GM19452 (cell line): ENCODE measurements around the gene COMP.

Experiments
- ATAC-seq: cut with Tn5 transposase; IDR thresholded peaks from one replicate; pipeline ENCODE4 v1.9.1; 2021; ENCODE audit not compliant: unreplicated experiment

COMP gene

DNA sequence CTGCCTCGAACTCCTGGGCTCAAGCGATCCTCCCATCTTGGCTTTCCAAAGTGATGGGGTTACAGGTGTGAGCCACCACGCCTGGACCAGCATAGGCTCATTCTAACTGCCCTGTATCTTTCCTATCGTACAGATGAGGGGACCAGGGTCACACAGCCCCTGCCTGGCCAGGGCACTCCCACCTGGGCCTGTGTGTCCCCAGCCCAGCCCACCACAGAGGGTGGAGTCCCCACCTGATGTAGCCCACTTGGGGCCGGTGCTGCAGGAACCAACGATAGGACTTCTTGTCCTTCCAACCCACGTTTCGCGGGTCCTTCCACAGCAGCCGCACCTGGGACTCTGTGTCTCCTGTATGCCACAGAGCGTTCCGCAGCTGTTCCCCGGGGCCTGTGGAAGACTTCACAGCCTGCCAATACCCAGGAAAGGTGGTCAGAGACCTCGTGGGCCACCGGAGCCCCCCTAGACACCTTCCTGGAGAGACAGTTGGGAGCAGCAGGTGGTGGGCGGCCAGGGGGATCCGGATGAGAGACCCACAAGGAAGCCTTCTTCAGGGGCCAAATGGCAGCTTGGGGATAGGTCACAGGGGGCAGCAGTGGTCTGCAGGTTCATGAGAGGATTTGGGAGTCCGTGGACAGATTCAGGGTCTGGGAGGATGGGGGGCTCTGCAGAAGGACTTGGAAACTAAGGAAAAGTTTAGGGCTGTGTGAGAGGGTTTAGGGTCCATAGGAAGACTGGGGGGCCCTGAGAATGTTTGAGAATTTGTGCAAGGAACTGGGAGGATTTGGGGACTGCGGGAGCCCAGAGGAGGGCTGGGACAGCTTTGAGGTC is 6.9 kb downstream of the COMP start:
- ATAC-seq, result no peak

DNA sequence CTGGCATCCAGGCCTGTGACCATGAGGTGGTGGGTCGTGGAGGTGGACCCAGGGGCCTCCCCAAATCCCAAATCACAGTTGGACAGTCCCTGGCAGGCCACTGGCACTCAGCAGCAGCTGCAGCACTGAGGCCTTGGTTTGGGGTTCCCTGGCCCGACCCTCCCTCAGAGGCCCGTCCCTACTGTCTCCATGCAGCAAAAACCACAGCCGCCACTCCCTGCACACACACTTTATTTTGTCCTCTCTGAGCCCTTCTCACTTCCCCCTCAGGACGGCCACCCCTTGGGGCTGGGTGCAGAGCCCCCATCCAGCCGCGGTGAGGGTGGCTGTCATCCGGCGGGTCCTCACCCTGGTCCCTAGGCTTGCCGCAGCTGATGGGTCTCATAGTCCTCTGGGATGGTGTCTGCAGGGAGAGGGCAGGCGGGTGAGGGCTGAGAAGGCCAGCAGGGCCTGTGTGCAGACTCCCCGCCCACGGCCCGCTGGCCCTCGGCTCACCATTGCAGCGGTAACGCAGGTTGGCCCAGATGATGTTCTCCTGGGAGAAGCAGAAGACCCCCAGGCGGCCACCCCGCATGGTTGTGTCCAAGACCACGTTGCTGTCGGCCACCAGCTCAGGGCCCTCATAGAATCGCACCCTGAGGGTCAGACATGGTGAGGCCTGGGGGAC is 8.4 kb downstream of the COMP start:
- no peak for ATAC-seq

- no peak for ATAC-seq
Observed at GRCh38 chr19:18781885-18782527, 9.1 kb downstream of the COMP start.

DNA sequence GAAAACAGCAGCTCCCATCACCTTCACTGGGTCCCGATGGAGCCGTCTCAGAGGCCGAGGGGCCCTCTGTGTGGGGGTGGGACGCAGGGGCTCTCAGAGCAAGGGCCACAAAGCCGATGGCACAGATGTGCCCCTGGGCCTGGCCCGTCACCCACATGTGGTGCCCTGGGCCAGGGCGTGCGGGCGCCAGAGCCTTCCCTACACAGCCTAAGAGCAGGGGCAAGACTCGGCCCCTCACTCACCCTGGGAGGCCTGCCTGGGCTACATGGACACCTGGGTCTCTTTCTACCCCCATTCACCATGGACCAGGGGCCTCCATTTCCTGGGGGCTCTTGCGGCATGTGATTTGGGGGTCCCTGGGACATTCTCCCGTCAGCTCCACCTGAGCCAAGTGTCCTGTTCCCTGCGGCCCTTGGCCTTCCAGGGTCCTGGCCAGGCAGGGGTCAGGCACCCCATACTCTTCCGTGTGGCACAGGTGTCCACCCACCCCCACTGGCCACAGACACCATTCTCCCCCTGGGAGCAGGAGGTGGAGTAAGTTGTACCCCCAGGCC is 10.0 kb downstream of the COMP start:
- no peak for ATAC-seq

DNA sequence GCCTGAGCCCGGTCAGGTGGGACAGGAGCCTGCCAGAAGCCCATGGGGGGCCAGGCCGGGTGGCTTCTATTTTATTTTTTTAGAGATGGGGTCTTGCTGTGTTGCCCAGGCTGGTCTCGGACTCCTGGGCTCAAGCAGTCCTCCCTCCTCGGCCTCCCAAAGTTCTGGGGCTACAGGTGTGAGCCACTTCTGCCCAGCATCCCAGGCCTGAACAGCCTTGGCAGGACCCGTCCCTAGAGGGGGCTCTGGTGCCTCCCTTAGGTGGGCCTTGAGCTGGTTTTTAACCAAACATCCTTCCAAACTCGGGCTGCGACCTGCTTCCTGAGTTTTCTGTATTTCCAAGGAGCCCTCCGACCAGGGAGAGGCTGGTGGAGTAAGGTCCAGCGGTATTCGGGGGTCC is 10.5 kb downstream of the COMP start:
- ATAC-seq, result no peak

DNA sequence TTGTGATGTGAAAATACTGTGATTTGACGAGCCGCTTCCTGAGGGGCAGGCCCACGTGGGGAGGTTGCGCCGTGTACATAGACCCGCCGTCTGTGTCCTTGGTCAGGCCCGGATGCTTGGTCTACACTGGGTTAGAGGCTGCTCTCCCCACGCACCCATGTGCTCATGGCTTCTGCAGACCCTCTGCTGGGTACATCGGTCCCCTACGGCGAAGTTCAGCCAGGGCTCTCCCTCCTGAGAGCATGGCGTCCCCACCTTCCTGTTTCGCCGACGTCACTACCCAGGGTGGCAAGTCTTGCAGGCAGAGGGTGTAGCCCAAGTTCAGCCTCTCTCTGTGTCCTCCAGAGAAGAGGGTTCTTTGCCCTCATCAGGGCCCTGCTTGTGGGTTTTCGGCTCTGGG is 11.0 kb downstream of the COMP start:
- ATAC-seq, result no peak

DNA sequence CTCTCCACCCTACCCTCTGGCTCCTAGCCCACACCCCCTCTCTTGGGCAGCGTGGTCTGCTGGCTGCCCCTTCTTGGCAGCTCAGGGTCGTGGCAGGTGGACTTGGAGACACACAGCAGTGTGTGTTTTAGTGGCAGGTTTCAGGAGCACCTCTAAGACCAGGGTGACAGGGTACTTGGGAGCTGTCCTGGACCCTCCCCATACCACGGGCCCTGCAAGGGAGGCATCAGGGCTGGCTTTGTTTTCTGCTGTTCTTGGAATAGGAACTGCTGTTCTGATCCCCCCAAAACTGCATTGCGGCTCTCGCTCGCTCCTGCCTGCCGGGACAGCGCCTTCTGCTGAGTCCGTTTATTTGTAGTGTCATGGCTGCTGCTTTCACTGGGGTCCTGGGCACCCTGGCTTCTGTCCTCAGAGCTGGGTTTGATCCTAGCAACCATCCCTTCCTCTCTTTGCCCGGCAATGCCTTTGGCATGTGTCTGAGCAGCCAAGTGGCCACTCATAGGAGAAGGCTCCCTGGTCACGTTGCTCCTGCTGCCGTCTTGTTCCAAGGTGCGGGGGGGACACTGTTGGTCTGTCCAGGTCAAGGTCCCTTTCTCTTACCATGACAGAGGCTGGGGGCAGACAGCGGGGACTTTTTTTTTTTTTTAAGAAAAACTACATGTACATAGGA is 12.1 kb downstream of the COMP start:
- no peak for ATAC-seq

DNA sequence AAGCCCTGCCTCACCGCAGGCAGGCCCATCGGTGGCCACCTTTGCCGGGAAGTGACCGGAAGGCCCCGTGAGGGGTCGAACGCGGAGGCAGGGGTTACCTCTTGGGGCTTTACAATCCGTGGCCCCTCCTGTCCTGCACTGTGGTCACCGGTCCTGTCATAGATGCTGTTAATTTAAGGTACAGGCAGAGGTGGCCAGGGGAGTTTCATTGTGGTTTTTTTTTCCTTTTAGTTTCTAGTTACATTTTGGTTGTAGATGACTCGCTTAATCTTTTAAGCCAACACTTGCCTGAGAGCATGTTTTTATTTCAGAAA is 13.1 kb downstream of the COMP start:
- no peak for ATAC-seq

GRCh38 chr19:18777301-18778075 is 13.6 kb downstream of the COMP start:
- ATAC-seq, result no peak

GRCh38 chr19:18776736-18777135 is 14.4 kb downstream of the COMP start:
- no peak for ATAC-seq

- ATAC-seq, result no peak
Observed at GRCh38 chr19:18776288-18776594, 14.9 kb downstream of the COMP start.

GRCh38 chr19:18775586-18776287 is 15.4 kb downstream of the COMP start:
- no peak for ATAC-seq

DNA sequence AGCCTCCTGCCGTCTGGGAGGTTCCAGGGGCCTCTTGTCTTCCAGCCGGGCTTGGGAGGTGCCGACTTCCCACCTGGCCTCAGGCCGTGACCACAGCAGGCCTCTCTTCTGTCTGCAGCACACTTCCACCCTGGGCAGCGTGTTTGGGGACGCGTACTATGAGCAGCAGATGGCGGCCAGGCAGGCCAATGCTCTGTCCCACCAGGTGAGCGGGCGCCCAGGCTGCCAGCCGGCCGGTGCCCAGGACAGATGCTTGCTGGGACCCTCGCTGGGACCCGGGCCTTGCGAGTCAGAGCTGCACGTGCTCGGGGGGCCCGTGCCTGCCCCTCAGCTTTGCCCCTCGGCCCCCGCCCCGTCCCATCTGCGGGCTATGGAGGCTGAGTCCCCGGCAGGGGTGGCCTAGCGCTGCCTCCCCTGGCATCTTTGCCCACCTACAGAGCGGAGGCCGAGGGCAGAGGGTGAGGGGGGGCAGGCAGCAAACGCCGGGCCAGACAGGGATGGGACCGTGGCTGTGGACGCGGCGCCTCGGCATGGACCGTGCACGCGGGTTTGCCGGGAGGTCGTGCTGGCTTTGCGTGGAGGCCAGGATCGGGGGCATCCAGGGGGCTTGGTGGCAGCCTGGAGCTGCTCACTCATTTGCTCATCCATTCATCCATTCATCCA is 16.2 kb downstream of the COMP start:
- ATAC-seq, result no peak

GRCh38 chr19:18774107-18774506 is 17.0 kb downstream of the COMP start:
- no peak for ATAC-seq

DNA sequence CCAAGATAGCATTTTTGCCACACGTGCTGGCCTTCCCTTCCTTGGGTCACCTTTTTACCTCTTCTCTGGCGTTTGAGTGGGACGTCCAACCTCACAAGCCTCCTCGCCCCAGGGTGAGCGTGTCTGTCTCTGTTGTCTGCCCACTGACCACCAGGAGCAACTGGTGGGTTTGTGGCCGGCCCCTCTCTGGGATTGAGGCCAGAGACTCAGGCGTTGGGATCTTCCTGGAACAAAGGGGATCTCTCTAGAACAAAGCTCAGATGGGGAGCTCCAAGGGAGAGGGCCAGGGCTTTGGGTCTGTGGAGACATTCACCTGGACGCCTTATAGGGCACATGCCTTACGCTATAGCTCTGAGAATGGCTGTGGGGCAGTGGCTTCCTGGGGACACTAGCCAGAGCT is 17.4 kb downstream of the COMP start:
- ATAC-seq, result no peak

DNA sequence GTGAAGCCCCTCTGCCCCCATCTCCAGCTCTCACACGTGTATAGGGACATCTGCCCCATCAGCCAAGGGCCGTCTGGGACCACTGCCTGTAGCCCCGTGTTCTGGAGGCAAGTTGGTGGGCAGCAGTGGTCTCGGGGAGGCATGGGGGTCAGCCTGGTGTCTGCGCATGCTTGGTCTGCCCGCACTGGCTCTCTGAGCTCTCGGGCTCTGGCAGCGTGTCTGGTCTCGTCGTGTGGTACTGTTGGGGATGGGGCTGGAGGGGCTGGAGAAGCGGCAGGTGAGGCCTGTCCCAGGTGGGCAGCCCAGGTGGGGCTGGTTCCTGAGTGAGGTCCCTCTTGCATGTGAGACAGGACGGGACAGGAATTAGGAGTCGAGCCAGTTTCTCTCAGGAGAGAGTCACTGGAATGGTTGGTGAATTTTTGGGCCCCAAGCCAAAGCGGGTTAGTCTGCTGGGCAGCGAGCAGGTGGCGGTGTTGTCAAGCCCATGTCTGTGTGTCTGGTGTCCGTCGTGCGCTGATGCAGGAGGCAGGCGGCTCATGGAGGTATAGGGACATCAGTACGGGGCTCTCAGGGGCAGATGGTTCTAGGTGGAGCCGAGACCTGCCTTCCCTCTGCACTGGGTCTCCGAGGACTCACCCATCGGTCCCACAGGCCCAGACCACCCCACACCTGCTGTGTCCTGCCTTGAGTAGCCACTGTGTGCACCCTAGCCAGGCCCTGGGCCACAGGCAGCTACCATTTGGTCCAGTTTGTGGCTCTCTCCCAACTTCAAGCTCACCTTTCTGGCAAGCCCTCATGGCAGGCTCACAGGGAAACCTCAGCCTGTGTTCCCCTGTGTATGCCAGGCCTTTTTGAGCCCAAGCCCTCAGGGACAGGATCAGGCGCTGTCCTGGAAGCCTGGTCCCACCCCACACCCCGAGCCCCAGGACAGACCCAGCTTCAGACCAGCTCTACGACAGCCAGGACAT is 18.2 kb downstream of the COMP start:
- no peak for ATAC-seq

GRCh38 chr19:18771328-18772242 is 19.5 kb downstream of the COMP start:
- ATAC-seq, result no peak
